GM04504 (cell line): ENCODE results near the gene MMGT1.
"Not testable (repeated sequence)": the region's sequence is repeated elsewhere in the genome, so short reads cannot be mapped to it uniquely, and the experiment has no call there.

ENCODE experiments used
- DNase-seq: peaks from one replicate; pipeline ENCODE4 v3.0.0-alpha.2; 2012; ENCODE audit warnings: low read depth

Gene MMGT1

GRCh38 chrX:135923353-135923752 lies 50.4 kb downstream of the MMGT1 start:
- no peak for DNase-seq

DNA sequence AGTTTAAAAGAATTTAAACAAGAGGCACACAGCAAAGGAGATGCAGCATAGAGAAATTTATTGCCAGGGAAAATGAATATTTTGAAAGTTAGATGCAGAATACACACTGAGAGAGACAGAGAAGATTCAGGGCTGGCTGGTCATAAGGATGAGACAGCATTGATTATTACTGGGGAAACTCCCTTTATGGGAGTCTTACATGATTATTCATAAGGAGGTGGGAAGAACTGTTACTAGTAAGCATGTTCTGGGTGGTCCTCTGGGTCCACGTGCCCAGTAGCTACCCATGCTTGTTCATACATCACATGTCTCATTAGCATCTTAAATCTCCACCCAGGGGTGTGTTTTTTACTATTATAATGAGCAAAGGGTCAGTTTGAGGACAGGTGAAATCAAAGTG lies 53.3 kb downstream of the MMGT1 start:
- not testable (repeated sequence) for DNase-seq

DNA sequence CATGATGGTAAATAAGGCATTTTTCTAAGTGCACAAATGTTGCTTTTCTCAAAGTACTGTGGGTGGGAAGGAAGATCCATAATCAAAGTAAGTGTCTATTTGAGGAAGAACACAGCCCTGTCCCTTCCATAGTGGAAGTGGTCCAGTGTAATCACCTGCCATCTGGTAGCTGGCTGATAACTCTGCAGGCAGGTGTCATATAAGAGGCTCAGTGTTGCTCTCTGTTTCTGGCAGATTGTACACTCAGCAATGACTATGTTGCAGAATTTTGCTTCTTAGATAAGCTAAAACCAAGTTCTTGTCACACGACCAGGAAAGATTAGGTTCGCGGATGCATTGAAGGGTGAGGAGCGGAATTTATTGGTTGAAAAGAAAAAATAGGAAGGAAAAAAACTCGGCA lies 59.4 kb downstream of the MMGT1 start:
- DNase-seq: no peak
